AG09319 (cell line): ENCODE measurements around the gene TMEM51.

ENCODE experiments used
- DNase-seq: peaks from one replicate; pipeline ENCODE4 v3.0.0-alpha.2; 2010; ENCODE audit warnings: low read depth; ENCODE audit errors: extremely low read depth
- CTCF ChIP-seq: IDR thresholded peaks from 2 replicates; pipeline ENCODE4 v1.5.1; 2011; ENCODE audit warnings: low read depth, mild to moderate bottlenecking, inconsistent platforms, low read length, moderate library complexity

Gene TMEM51

GRCh38 chr1:15110867-15111230, 42.7 kb upstream of the TMEM51 start:
- DNase-seq = no peak
- no peak for TF ChIP-seq CTCF

GRCh38 chr1:15113146-15113545, 40.4 kb upstream of the TMEM51 start:
- no peak for DNase-seq
- TF ChIP-seq CTCF = no peak

GRCh38 chr1:15114884-15115283, 38.7 kb upstream of the TMEM51 start:
- TF ChIP-seq CTCF = no peak
- no peak for DNase-seq

- DNase-seq = no peak
These were observed 37.8 kb upstream of the TMEM51 start for GRCh38 chr1:15115542-15116330.

GRCh38 chr1:15116966-15117365, 36.6 kb upstream of the TMEM51 start:
- no peak for TF ChIP-seq CTCF
- DNase-seq = no peak

More at GRCh38 chr1:15115542-15116330, 37.8 kb upstream of the TMEM51 start:
- no peak for TF ChIP-seq CTCF

GRCh38 chr1:15117671-15118325, 35.7 kb upstream of the TMEM51 start:
- TF ChIP-seq CTCF = no peak
- DNase-seq = no peak

- TF ChIP-seq CTCF = no peak
- DNase-seq = no peak
These were observed 35.0 kb upstream of the TMEM51 start for GRCh38 chr1:15118579-15118978.
